HepG2 (cell line): Measurements from ENCODE around the gene PLOD3. TPM values are rescaled to one million over a fixed set of nuclear protein-coding genes. Genes with fewer than 3 reads are reported as not detected.

Experiments
- E2F2 ChIP-seq: sonication (generic); formaldehyde crosslinking; IDR thresholded peaks from 2 replicates; pipeline ENCODE4 v1.4.0; 2020; ENCODE audit warnings: missing genetic modification reagents, borderline replicate concordance
- HHEX ChIP-seq: IDR thresholded peaks from 2 replicates; pipeline ENCODE4 v1.6.1; 2016; ENCODE audit warnings: control low read depth
- MAFF ChIP-seq: IDR thresholded peaks from 2 replicates; pipeline ENCODE4 v1.6.1; 2011; ENCODE audit warnings: low read depth, low read length, improper control_type of control experiment
- MXD3 ChIP-seq: IDR thresholded peaks from 2 replicates; pipeline ENCODE4 v1.6.1; 2016; ENCODE audit warnings: mild to moderate bottlenecking, missing biosample characterization, missing genetic modification reagents
- PAWR ChIP-seq: sonication (generic); formaldehyde crosslinking; IDR thresholded peaks from 2 replicates; pipeline ENCODE4 v1.4.0; 2020; ENCODE audit warnings: missing genetic modification reagents, mild to moderate bottlenecking, borderline replicate concordance
- TBX3 ChIP-seq: fragments of 450-650 bp; IDR thresholded peaks from 2 replicates; pipeline ENCODE4 v1.6.1; 2017; ENCODE audit warnings: antibody characterized with exemption, mild to moderate bottlenecking, inconsistent platforms, borderline replicate concordance
- ZBTB49 ChIP-seq: sonication (generic); formaldehyde crosslinking; IDR thresholded peaks from 2 replicates; pipeline ENCODE4 v1.4.0; 2020; ENCODE audit warnings: missing genetic modification reagents, borderline replicate concordance
- ZNF318 ChIP-seq: sonication (generic); formaldehyde crosslinking; IDR thresholded peaks from 2 replicates; pipeline ENCODE4 v1.4.0; 2020; ENCODE audit warnings: mild to moderate bottlenecking, missing genetic modification reagents
- ZNF329 ChIP-seq: sonication (generic); formaldehyde crosslinking; IDR thresholded peaks from 2 replicates; pipeline ENCODE4 v1.9.0; 2021; ENCODE audit warnings: low read depth, mild to moderate bottlenecking, missing genetic modification reagents
- ZNF550 ChIP-seq: sonication (generic); formaldehyde crosslinking; IDR thresholded peaks from 2 replicates; pipeline ENCODE4 v1.4.0; 2020; ENCODE audit warnings: mild to moderate bottlenecking, missing genetic modification reagents, borderline replicate concordance
- ZNF564 ChIP-seq: sonication (generic); formaldehyde crosslinking; IDR thresholded peaks from 2 replicates; pipeline ENCODE4 v1.8.1; 2023; ENCODE audit warnings: mild to moderate bottlenecking, missing genetic modification reagents
- ZNF607 ChIP-seq: sonication (generic); formaldehyde crosslinking; IDR thresholded peaks from 2 replicates; pipeline ENCODE4 v1.5.1; 2020; ENCODE audit warnings: missing genetic modification reagents, mild to moderate bottlenecking, borderline replicate concordance
- ZNF670 ChIP-seq: sonication (generic); formaldehyde crosslinking; IDR thresholded peaks from 2 replicates; pipeline ENCODE4 v1.8.0; 2022; ENCODE audit warnings: mild to moderate bottlenecking, missing genetic modification reagents, borderline replicate concordance
- ZNF792 ChIP-seq: IDR thresholded peaks from 2 replicates; pipeline ENCODE4 v1.6.1; 2016
- polyA plus RNA-seq, 8 experiments: library from polyadenylated mRNA; depleted of rRNA in 3 of 8; stranded (reverse) in 7 of 8; unstranded in 1 of 8; fragments of >200 nt; fragmentation: Illumina TruSeq in 4 of 8; extraction: Trizol in 4 of 8; gene quantifications; 2 replicates each; pipeline versions ENCODE4 v1.2.1 to v1.2.3, GENCODE V29; 2011 to 2016; ENCODE audit warnings: low read depth in 4 of 8, missing spikeins in 1 of 8, mixed read lengths in 1 of 8; ENCODE audit not compliant: insufficient read depth in 1 of 8
- total RNA-seq, 5 experiments: library from RNA; depleted of rRNA; stranded (reverse); fragments of >200 nt; fragmentation: Illumina TruSeq; extraction: Trizol; gene quantifications; 2 replicates each; pipeline ENCODE4 v1.2.3, GENCODE V29; 2016; ENCODE audit warnings: low read depth in 1 of 5

The PLOD3 gene
- total and polyA plus RNA-seq, 2 of the 13 experiments (the other 11 are each of a cell fraction or from before 2014, with no cell fraction given): 65.8 to 67.4 TPM

DNA sequence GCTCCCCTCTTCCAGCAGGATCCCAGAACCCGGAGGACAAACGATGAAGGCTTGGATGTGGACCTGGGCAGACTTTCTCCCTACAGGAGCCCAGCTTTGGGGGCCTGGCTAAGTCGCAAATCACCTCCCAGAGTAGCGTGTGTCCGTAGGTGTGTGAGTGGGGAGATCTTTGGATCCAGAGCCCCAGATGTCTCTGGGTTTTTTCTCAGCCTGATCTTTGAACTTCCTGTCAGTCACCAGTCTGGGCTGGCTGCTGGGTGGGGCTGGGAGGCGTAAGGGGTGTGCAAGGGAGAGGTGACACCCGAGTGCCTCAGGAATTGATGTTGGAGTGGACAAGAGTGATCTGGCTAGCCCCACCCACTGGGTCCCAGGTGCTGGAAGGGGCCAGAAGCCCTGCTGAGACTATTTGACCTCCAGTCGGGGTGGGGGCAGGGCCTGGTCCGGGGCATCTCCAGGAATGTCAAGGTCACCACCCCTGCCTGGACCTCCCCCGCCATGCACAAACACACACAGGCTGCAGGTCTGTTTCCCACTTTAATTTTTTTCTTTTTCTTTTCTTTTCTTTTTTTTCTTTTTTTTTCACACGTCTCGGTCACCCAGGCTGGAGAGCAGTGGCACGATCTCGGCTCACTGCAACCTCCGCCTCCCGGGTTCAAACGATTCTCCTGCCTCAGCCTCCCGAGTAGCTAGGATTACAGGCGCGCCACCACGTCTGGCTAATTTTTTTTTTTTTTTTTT lies 16.4 kb downstream of the PLOD3 start, which contains the start of gene MOGAT3 (continued):
- peak; percentile 83; the same call in 1 of the 2 replicates for TF ChIP-seq ZNF318
- TF ChIP-seq ZNF564 (CRISPR knock-in tag): peak; percentile 74
- peak; percentile 67 for TF ChIP-seq ZNF792 (CRISPR knock-in tag)
- TF ChIP-seq HHEX: peak; percentile 61; the same call in 1 of the 2 replicates
- TF ChIP-seq E2F2 (CRISPR knock-in tag): peak; percentile 58; the same call in 1 of the 2 replicates
- TF ChIP-seq ZNF670 (CRISPR knock-in tag): peak; percentile 89
- no peak for TF ChIP-seq ZNF329 (CRISPR knock-in tag)
- no peak for TF ChIP-seq ZNF550
- peak; percentile 42; the same call in 1 of the 2 replicates for TF ChIP-seq ZNF607 (CRISPR knock-in tag)
- TF ChIP-seq MAFF: no peak
- TF ChIP-seq TBX3: peak; percentile 82; the same call in 1 of the 2 replicates
- no peak for TF ChIP-seq PAWR (CRISPR knock-in tag)
- TF ChIP-seq MXD3: no peak; the same call in 1 of the 2 replicates
- no peak for TF ChIP-seq ZBTB49 (CRISPR knock-in tag)
